ENCODE data around the gene TGFBR3. TPM values are rescaled to one million over a fixed set of nuclear protein-coding genes. Genes with fewer than 3 reads are reported as not detected.

The TGFBR3 gene
- total RNA-seq, 1 experiment from 2014 or later: not detected

DNA sequence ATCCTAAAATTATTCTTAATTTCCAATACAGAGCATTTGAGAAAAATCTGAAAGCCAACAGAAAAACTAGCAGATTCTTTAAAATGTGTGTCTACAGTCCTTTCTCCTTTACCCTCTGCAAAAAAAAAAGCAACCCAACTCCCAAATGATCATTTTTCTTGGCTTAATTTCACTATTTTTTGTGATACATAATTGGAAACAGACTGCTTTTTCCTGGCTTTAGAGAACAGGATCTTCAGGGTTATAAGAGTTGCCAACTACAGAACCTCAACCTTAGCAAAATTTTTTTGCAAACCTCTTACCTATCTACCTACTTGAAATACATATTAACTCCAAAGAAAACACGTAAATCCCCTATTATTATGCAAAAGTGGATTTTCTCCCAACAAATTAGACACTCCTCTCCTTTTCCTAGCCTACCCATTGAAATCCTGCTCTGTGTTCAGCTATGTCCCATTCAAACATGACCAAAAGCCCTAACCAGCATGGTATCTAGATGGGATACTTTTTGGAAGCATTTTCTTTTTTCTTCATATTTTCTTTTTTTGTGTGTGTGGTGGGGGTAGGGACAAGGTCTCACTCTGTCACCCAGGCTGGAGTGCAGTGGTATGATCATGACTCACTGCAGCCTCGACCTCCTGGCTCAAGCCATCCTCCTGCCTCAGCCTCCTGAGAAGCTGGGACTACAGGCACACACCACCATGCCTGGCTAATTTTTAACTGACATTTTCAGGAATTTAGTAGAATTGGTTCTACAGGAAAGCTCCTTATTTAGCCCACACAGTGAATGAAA is 9.0 kb downstream of the TGFBR3 start:
- H2AFZ ChIP-seq (ENCODE audit: low read length): no peak overlapping the region
- no peak for DNase-seq
- H3K79me2 ChIP-seq (ENCODE audit: low read length): no peaks in the 10 kb centered on the region
- no peaks in the 10 kb centered on the region for H3K9me2 ChIP-seq (replicated peaks; ENCODE audit: insufficient read depth, low read length)
- H3K9ac ChIP-seq (ENCODE audit: low read length): no peak overlapping the region
- H3K4me2 ChIP-seq (ENCODE audit: low read depth, low read length, poor library complexity, severe bottlenecking): no peak overlapping the region
- H3K9me3 ChIP-seq (ENCODE audit: low read length): no peaks in the 10 kb centered on the region
- H3K36me3 ChIP-seq (ENCODE audit: insufficient read depth, low read length): no peaks in the 10 kb centered on the region
- H3K27me3 ChIP-seq (ENCODE audit: low read length): no peaks in the 10 kb centered on the region
- H3K4me1 ChIP-seq (ENCODE audit: low read length): no peaks in the 10 kb centered on the region
- no peak overlapping the region for H3K27ac ChIP-seq (ENCODE audit: low read length)
- no peak overlapping the region for H3K4me3 ChIP-seq (ENCODE audit: low read length)
- H4K20me1 ChIP-seq (ENCODE audit: insufficient read depth, low read depth, low read length): no peaks in the 10 kb centered on the region

DNA sequence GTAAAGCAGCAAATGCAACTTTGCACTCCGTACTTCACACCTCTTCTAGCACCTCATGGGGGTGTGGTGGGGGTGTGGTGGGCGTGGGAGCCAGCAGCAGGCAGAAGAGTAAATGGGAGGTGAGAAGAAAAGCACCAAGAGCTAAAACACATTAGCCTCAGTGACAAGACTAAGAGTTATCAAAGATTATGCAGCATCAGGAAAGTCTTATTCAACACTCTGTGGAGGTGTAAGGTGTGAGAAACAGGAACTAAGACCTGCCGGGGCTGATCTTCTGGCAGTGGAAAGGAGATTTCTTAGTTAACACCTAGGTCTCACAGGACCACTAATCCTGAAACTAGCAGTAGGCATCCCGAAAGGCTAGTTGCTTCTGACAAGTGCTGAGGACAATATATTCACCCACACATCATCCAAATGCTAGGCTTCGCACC is 9.9 kb downstream of the TGFBR3 start:
- H3K4me2 ChIP-seq (ENCODE audit: low read depth, low read length, poor library complexity, severe bottlenecking): no peak overlapping the region
- H3K27me3 ChIP-seq (ENCODE audit: low read length): no peaks in the 10 kb centered on the region
- no peaks in the 10 kb centered on the region for H3K4me1 ChIP-seq (ENCODE audit: low read length)
- H4K20me1 ChIP-seq (ENCODE audit: insufficient read depth, low read depth, low read length): no peaks in the 10 kb centered on the region
- no peak overlapping the region for H2AFZ ChIP-seq (ENCODE audit: low read length)
- no peaks in the 10 kb centered on the region for H3K9me2 ChIP-seq (replicated peaks; ENCODE audit: insufficient read depth, low read length)
- H3K9me3 ChIP-seq (ENCODE audit: low read length): no peaks in the 10 kb centered on the region
- no peaks in the 10 kb centered on the region for H3K79me2 ChIP-seq (ENCODE audit: low read length)
- no peak for DNase-seq
- no peak overlapping the region for H3K9ac ChIP-seq (ENCODE audit: low read length)
- H3K4me3 ChIP-seq (ENCODE audit: low read length): no peak overlapping the region
- no peaks in the 10 kb centered on the region for H3K36me3 ChIP-seq (ENCODE audit: insufficient read depth, low read length)
- no peak overlapping the region for H3K27ac ChIP-seq (ENCODE audit: low read length)

DNA sequence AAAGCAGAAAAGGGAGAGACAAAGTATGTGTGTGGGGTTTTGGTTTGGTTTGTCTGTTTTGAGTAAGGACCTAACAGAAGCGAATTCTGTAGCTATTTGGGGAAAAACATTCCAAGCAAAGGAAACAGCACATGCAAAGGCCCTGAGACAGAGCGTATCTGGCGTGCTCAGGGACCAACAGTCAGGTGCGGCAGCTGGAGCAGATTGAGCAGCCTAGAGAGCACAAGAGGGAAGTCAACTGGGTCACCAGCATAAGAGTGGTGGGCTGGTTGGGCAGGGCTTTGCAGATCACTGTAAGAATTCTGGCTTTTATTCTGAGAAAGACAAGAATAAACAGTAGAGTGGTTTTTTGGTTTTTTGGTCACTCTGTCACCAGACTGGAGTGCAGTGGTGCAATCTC is 11.8 kb downstream of the TGFBR3 start:
- H3K36me3 ChIP-seq (ENCODE audit: insufficient read depth, low read length): no peaks in the 10 kb centered on the region
- no peak overlapping the region for H3K4me3 ChIP-seq (ENCODE audit: low read length)
- H3K4me2 ChIP-seq (ENCODE audit: low read depth, low read length, poor library complexity, severe bottlenecking): no peak overlapping the region
- H3K9ac ChIP-seq (ENCODE audit: low read length): no peak overlapping the region
- no peaks in the 10 kb centered on the region for H3K9me3 ChIP-seq (ENCODE audit: low read length)
- no peaks in the 10 kb centered on the region for H4K20me1 ChIP-seq (ENCODE audit: insufficient read depth, low read depth, low read length)
- DNase-seq: no peak
- no peaks in the 10 kb centered on the region for H3K27me3 ChIP-seq (ENCODE audit: low read length)
- H2AFZ ChIP-seq (ENCODE audit: low read length): no peak overlapping the region
- H3K27ac ChIP-seq (ENCODE audit: low read length): no peak overlapping the region
- H3K4me1 ChIP-seq (ENCODE audit: low read length): no peaks in the 10 kb centered on the region
- H3K9me2 ChIP-seq (replicated peaks; ENCODE audit: insufficient read depth, low read length): no peaks in the 10 kb centered on the region
- H3K79me2 ChIP-seq (ENCODE audit: low read length): no peaks in the 10 kb centered on the region

DNA sequence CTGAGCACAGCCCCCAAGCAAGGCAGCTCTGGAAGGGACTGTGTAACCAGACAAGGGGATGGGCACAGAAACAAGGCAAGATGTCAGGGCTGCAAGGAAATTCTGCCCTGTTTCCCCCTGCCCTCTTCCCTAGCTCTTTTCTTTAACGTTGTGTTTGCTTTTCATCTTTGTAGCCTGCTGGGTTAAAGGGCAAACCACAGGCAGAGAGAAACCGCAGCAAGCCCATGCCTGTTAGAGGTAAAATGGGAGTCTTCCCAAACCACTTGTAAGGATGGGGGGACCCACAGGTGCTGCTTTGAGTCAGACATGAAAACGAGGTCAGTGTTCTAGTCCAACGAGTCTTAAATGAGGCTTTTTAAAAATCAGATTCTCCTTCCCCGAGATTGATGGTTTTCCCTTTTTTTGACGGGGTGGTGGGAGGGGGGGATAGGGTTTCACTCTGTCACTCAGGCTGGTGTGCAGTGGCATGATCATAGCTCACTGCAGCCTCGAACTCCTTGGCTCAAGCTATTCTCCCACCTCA is 13.3 kb downstream of the TGFBR3 start:
- no peaks in the 10 kb centered on the region for H3K9me3 ChIP-seq (ENCODE audit: low read length)
- H3K4me2 ChIP-seq (ENCODE audit: low read depth, low read length, poor library complexity, severe bottlenecking): no peak overlapping the region
- H3K27ac ChIP-seq (ENCODE audit: low read length): no peak overlapping the region
- H3K9ac ChIP-seq (ENCODE audit: low read length): no peak overlapping the region
- H3K4me1 ChIP-seq (ENCODE audit: low read length): no peaks in the 10 kb centered on the region
- H3K27me3 ChIP-seq (ENCODE audit: low read length): no peaks in the 10 kb centered on the region
- no peak overlapping the region for H2AFZ ChIP-seq (ENCODE audit: low read length)
- no peaks in the 10 kb centered on the region for H3K36me3 ChIP-seq (ENCODE audit: insufficient read depth, low read length)
- no peaks in the 10 kb centered on the region for H3K9me2 ChIP-seq (replicated peaks; ENCODE audit: insufficient read depth, low read length)
- no peaks in the 10 kb centered on the region for H3K79me2 ChIP-seq (ENCODE audit: low read length)
- no peaks in the 10 kb centered on the region for H4K20me1 ChIP-seq (ENCODE audit: insufficient read depth, low read depth, low read length)
- no peak overlapping the region for H3K4me3 ChIP-seq (ENCODE audit: low read length)
- no peak for DNase-seq

DNA sequence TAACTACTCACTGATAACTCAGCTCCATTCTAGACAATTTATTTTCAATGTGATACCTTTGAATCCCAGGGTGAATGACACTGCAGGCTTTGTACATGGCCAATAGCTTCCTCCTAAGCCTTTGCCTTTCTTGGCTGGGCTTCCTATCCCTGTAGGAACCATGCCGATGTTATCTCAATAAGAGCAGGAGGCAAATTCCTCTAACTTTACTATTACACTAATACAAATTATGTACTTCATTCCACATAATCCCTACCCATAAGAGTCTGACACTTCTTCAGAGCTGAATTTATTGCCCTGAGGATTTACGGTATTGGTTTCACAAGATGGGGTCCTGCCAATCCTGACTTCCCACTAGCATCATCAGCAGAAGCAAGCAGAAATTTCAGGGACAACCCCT is 14.0 kb downstream of the TGFBR3 start:
- Histone ChIP-seq H3K4me1 (ENCODE audit: low read length) (no peaks in the 10 kb centered on the region), H3K27me3 (ENCODE audit: low read length) (no peaks in the 10 kb centered on the region), H3K9me3 (ENCODE audit: low read length) (no peaks in the 10 kb centered on the region), H3K9ac (ENCODE audit: low read length) (no peak overlapping the region), H3K36me3 (ENCODE audit: insufficient read depth, low read length) (no peaks in the 10 kb centered on the region), H3K79me2 (ENCODE audit: low read length) (no peaks in the 10 kb centered on the region), H3K9me2 (replicated peaks; ENCODE audit: insufficient read depth, low read length) (no peaks in the 10 kb centered on the region), H2AFZ (ENCODE audit: low read length) (no peak overlapping the region), H3K4me3 (ENCODE audit: low read length) (no peak overlapping the region), H3K4me2 (ENCODE audit: low read depth, low read length, poor library complexity, severe bottlenecking) (no peak overlapping the region), H3K27ac (ENCODE audit: low read length) (no peak overlapping the region), H4K20me1 (ENCODE audit: insufficient read depth, low read depth, low read length) (no peaks in the 10 kb centered on the region)
- DNase-seq: no peak

DNA sequence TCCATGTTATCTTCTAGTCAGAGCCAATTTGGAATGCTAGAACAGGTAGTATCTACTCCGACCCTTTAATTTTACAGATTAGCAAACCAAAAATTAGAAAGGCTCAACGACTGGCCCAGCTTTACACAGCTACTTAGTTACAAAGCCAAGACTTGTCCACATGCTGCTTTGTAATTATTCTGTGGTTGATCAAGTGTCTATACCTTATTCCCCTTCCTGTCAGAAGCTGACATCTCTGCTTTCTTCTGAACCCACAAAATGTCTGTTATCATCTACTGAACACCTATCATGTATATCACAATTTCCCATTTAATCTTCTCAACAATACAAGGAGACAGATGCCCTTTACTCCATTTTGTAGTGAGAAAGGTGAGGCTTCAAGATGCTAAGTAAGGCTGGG is 15.6 kb downstream of the TGFBR3 start:
- no peak overlapping the region for H3K4me3 ChIP-seq (ENCODE audit: low read length)
- H3K36me3 ChIP-seq (ENCODE audit: insufficient read depth, low read length): no peaks in the 10 kb centered on the region
- H3K4me1 ChIP-seq (ENCODE audit: low read length): no peaks in the 10 kb centered on the region
- H3K9me2 ChIP-seq (replicated peaks; ENCODE audit: insufficient read depth, low read length): no peaks in the 10 kb centered on the region
- no peak overlapping the region for H3K27ac ChIP-seq (ENCODE audit: low read length)
- H3K79me2 ChIP-seq (ENCODE audit: low read length): no peaks in the 10 kb centered on the region
- H3K9me3 ChIP-seq (ENCODE audit: low read length): no peaks in the 10 kb centered on the region
- H3K27me3 ChIP-seq (ENCODE audit: low read length): no peaks in the 10 kb centered on the region
- H3K4me2 ChIP-seq (ENCODE audit: low read depth, low read length, poor library complexity, severe bottlenecking): no peak overlapping the region
- no peak overlapping the region for H2AFZ ChIP-seq (ENCODE audit: low read length)
- DNase-seq: no peak
- H4K20me1 ChIP-seq (ENCODE audit: insufficient read depth, low read depth, low read length): no peaks in the 10 kb centered on the region
- H3K9ac ChIP-seq (ENCODE audit: low read length): no peak overlapping the region

DNA sequence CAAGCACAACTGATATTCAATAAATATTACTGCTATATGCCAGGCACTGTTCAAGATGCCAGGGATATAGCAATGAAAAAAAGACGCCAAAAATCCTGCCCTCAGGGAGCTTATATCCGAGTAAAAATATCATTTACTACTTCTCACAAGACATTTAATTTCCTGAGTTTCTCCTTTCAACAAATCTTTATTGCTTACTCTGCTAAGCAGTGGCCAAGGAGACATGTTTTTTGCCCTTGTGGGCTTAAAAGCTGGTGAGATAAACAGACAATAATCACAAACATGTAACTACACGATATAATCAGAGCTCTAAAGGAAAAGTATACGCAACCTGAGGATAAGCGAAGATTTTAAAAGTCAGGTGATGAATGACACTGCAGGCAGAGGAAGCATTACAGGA is 19.5 kb downstream of the TGFBR3 start:
- Histone ChIP-seq H3K9ac (ENCODE audit: low read length) (no peak overlapping the region), H4K20me1 (ENCODE audit: insufficient read depth, low read depth, low read length) (no peaks in the 10 kb centered on the region), H3K27ac (ENCODE audit: low read length) (no peak overlapping the region), H2AFZ (ENCODE audit: low read length) (no peak overlapping the region), H3K4me3 (ENCODE audit: low read length) (no peak overlapping the region), H3K9me2 (replicated peaks; ENCODE audit: insufficient read depth, low read length) (no peaks in the 10 kb centered on the region), H3K4me2 (ENCODE audit: low read depth, low read length, poor library complexity, severe bottlenecking) (no peak overlapping the region), H3K9me3 (ENCODE audit: low read length) (no peaks in the 10 kb centered on the region), H3K79me2 (ENCODE audit: low read length) (no peaks in the 10 kb centered on the region), H3K4me1 (ENCODE audit: low read length) (no peaks in the 10 kb centered on the region), H3K36me3 (ENCODE audit: insufficient read depth, low read length) (no peaks in the 10 kb centered on the region), H3K27me3 (ENCODE audit: low read length) (no peaks in the 10 kb centered on the region)
- DNase-seq: no peak

DNA sequence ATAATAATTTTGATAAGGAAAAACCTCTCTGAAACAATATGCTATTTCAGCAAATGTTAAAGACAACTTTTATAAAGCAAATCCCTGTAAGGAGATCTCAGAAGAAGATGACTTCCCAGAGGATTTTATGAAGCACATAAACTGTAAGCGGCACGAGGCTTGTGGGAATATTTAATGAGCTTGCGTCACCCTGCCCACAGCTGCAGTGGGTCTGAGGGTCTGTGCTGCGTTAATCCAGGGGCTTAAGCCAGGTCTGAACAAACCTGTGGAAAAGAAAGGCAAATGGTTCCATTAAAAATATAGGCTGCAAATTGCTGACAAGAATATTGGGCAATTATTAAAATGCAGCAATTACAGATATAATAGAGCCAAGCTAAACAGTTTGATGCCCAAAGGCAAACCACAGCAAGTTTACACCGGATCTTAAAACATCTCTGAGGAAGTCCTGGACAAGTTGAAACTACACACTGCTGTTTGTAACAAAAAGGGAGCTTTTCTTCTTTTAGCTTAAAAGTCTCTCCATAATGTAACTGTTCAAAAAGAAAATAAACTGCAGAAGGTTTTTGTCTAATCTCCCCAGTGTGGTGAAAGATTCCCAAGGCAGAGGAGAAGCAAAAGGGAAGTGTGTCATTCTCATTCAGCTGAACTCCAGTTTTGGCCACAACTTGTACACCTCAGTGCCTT is 21.8 kb downstream of the TGFBR3 start:
- Histone ChIP-seq H3K9me3 (ENCODE audit: low read length) (no peaks in the 10 kb centered on the region), H4K20me1 (ENCODE audit: insufficient read depth, low read depth, low read length) (no peaks in the 10 kb centered on the region), H3K27me3 (ENCODE audit: low read length) (no peaks in the 10 kb centered on the region), H3K4me1 (ENCODE audit: low read length) (no peaks in the 10 kb centered on the region), H3K4me3 (ENCODE audit: low read length) (no peak overlapping the region), H3K4me2 (ENCODE audit: low read depth, low read length, poor library complexity, severe bottlenecking) (no peak overlapping the region), H3K27ac (ENCODE audit: low read length) (no peak overlapping the region), H3K79me2 (ENCODE audit: low read length) (no peaks in the 10 kb centered on the region), H3K9me2 (replicated peaks; ENCODE audit: insufficient read depth, low read length) (no peaks in the 10 kb centered on the region), H3K9ac (ENCODE audit: low read length) (no peak overlapping the region), H3K36me3 (ENCODE audit: insufficient read depth, low read length) (no peaks in the 10 kb centered on the region), H2AFZ (ENCODE audit: low read length) (no peak overlapping the region)
- DNase-seq: no peak
